LNCAP (cell line): ENCODE results near the gene NFATC3.

ENCODE experiments used
- TF ChIP-seq, protein P1 (sequence below): fragments of 450-650 bp; IDR thresholded peaks from 2 replicates; pipeline ENCODE4 v1.5.1; 2017; ENCODE audit warnings: mild to moderate bottlenecking

Gene NFATC3

DNA sequence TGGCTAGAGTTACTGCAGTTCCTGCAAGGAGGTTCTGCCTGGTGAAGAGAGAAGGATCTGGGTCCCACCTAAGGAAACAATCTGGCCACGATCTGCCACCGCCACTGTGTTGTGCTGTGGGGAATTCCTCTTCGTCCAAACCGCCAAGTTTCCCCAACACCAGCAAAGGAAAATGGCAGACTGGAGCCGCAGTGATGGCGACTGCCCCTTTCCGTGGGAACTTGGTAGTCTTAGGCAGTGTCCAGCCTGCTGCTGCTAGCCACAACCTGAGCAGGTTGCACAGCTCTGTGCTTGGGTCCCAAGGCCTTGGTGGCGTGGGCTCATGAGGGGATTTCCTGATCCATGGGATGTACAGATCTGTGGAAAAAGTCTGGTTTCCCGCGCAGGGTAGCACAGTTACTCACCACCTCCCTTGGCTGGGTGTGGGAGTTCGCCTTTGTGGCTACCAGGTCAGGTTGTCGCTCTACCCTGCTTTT is 28.6 kb downstream of the NFATC3 start:
- TF ChIP-seq, protein P1, sequence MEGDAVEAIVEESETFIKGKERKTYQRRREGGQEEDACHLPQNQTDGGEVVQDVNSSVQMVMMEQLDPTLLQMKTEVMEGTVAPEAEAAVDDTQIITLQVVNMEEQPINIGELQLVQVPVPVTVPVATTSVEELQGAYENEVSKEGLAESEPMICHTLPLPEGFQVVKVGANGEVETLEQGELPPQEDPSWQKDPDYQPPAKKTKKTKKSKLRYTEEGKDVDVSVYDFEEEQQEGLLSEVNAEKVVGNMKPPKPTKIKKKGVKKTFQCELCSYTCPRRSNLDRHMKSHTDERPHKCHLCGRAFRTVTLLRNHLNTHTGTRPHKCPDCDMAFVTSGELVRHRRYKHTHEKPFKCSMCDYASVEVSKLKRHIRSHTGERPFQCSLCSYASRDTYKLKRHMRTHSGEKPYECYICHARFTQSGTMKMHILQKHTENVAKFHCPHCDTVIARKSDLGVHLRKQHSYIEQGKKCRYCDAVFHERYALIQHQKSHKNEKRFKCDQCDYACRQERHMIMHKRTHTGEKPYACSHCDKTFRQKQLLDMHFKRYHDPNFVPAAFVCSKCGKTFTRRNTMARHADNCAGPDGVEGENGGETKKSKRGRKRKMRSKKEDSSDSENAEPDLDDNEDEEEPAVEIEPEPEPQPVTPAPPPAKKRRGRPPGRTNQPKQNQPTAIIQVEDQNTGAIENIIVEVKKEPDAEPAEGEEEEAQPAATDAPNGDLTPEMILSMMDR, result no peak

DNA sequence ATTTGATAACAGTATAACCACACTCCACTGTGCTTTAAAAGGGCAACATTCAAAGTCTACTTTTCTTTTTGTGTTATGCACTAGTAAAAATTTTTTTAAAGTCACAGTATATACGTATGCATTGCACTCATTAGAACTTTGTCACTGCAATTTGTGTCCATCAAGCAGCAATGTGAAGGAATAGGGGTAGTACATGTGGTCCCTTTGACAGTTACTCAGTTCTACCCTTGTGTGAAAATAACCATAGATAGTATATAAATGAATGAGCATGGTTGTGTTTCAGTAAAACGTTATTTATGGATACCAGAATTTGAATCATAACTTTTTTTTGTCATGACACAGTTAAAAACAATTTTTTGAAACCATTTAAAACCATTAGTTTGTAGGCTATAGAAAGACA is 30.7 kb downstream of the NFATC3 start:
- TF ChIP-seq, protein P1, result no peak

GRCh38 chr16:68116256-68116867 is 31.2 kb downstream of the NFATC3 start:
- TF ChIP-seq, protein P1, result peak; percentile 54

DNA sequence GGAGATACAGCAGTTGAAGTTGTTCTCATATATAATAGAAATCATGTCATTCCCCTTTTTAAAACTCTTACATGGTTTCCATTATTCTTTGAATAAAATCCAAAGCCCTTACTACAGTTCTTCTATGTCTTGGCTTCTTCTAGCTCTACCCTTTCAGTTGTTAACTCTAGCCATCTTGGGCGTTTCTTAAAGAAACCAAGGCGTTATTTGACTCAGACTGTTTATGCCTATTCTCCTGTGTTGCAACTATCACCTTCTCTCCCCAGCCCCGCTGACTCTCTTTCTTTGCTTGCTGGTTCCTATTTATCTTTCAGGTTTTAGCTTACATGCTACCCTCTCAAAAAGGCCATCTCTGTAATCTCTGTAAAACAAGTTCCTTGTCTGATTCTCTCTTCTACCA is 32.7 kb downstream of the NFATC3 start:
- TF ChIP-seq, protein P1, result no peak

GRCh38 chr16:68126395-68126794 is 41.2 kb downstream of the NFATC3 start:
- TF ChIP-seq, protein P1, result no peak

DNA sequence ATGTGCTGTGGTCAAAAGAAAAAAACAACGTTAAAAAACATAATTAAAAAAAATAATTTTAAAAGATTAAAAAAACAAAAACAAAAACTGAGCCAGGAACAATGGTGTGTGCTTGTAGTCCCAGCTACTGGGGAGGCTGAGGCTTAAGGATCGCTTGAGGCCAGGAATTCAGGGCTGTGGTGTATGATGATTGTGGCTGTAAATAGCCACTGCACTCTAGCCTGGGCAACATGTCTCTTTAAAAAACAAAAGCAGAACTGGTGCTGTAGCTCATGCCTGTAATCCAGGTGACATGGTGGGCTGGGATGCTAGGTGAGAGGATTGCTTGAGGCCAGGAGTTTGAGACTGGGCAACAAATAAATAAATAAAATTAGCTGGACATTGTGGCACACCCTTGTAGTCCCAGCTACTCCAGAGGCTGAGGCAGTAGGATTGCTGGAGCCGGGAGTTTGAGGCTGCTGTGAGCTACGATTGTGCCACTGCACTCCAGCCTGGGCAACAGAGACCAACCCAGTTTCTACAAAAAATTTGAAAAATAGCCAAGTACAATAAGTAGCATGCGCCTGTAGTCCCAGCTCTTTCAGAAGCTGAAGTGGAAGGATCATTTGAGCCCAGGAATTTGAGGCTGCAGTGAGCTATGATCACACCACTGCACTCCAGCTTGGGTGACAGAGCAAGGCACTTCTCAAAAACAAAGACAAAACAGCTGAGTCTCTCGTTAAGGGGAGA is 43.6 kb downstream of the NFATC3 start:
- TF ChIP-seq, protein P1, result no peak

DNA sequence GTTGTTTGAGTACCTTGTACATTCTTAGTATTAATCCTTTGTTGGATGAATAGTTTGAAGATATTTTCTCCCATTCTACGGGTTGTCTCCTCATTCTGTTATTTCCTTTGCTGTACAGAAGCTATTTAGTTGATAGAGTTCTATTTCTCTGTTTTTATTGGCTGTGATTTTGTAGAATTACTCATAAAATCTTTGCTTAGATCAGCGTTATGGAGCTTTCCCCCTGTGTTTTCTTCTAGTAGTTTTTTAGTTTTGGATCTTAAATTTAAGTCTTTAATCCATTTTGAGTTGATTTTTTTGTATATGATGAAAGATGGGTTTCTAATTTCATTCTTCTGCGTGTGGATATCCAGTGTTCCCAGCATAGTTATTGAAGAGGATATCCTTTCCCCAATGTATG is 45.4 kb downstream of the NFATC3 start:
- TF ChIP-seq, protein P1, result no peak
